ENCODE measurements around the gene MRPL54. TPM values are rescaled to one million over a fixed set of nuclear protein-coding genes. Genes with fewer than 3 reads are reported as not detected.
A peak's percentile ranks its signal among the peaks of the same experiment; 100 is the strongest.

The MRPL54 gene
- total RNA-seq, 1 donor from 2014 or later: 33.0 TPM

GRCh38 chr19:3766520-3766919 is 4.0 kb downstream of the MRPL54 start:
- no peak overlapping the region for H3K4me3 Mint-ChIP-seq (ENCODE audit: unreplicated experiment)
- no peaks in the 10 kb centered on the region for H3K36me3 Mint-ChIP-seq (ENCODE audit: unreplicated experiment)
- peak overlapping the region; percentile 22 for H3K27ac Mint-ChIP-seq (ENCODE audit: unreplicated experiment)
- no peaks in the 10 kb centered on the region for H3K4me1 Mint-ChIP-seq (ENCODE audit: low read depth, unreplicated experiment)
- no peak for DNase-seq
- H3K27me3 Mint-ChIP-seq (ENCODE audit: unreplicated experiment): peaks cover 10% of the 10 kb centered on the region
- no peak for TF ChIP-seq CTCF (IDR thresholded peaks at IDR 0.05; ENCODE audit: partially characterized antibody, unreplicated experiment)
- H3K9me3 Mint-ChIP-seq (ENCODE audit: unreplicated experiment): peaks cover 11% of the 10 kb centered on the region

GRCh38 chr19:3767050-3767449 is 4.6 kb downstream of the MRPL54 start:
- Mint-ChIP-seq H3K27me3 (ENCODE audit: unreplicated experiment) (peaks cover 6% of the 10 kb centered on the region), H3K4me3 (ENCODE audit: unreplicated experiment) (no peak overlapping the region), H3K9me3 (ENCODE audit: unreplicated experiment) (peaks cover 11% of the 10 kb centered on the region), H3K36me3 (ENCODE audit: unreplicated experiment) (no peaks in the 10 kb centered on the region), H3K4me1 (ENCODE audit: low read depth, unreplicated experiment) (no peaks in the 10 kb centered on the region), H3K27ac (ENCODE audit: unreplicated experiment) (no peak overlapping the region)
- DNase-seq: no peak
- no peak for TF ChIP-seq CTCF (IDR thresholded peaks at IDR 0.05; ENCODE audit: partially characterized antibody, unreplicated experiment)

GRCh38 chr19:3768015-3768747 is 5.7 kb downstream of the MRPL54 start:
- H3K9me3 Mint-ChIP-seq (ENCODE audit: unreplicated experiment): peaks cover 6% of the 10 kb centered on the region
- H3K27me3 Mint-ChIP-seq (ENCODE audit: unreplicated experiment): peaks cover 4% of the 10 kb centered on the region
- no peak for DNase-seq
- no peak for TF ChIP-seq CTCF (IDR thresholded peaks at IDR 0.05; ENCODE audit: partially characterized antibody, unreplicated experiment)
- no peaks in the 10 kb centered on the region for H3K4me1 Mint-ChIP-seq (ENCODE audit: low read depth, unreplicated experiment)
- no peak overlapping the region for H3K4me3 Mint-ChIP-seq (ENCODE audit: unreplicated experiment)
- no peak overlapping the region for H3K27ac Mint-ChIP-seq (ENCODE audit: unreplicated experiment)
- H3K36me3 Mint-ChIP-seq (ENCODE audit: unreplicated experiment): no peaks in the 10 kb centered on the region

GRCh38 chr19:3768748-3769099 is 6.2 kb downstream of the MRPL54 start:
- peaks cover 4% of the 10 kb centered on the region for H3K9me3 Mint-ChIP-seq (ENCODE audit: unreplicated experiment)
- H3K4me1 Mint-ChIP-seq (ENCODE audit: low read depth, unreplicated experiment): no peaks in the 10 kb centered on the region
- H3K4me3 Mint-ChIP-seq (ENCODE audit: unreplicated experiment): no peak overlapping the region
- DNase-seq: no peak
- no peak for TF ChIP-seq CTCF (IDR thresholded peaks at IDR 0.05; ENCODE audit: partially characterized antibody, unreplicated experiment)
- no peaks in the 10 kb centered on the region for H3K36me3 Mint-ChIP-seq (ENCODE audit: unreplicated experiment)
- no peak overlapping the region for H3K27ac Mint-ChIP-seq (ENCODE audit: unreplicated experiment)
- H3K27me3 Mint-ChIP-seq (ENCODE audit: unreplicated experiment): peaks cover 4% of the 10 kb centered on the region

GRCh38 chr19:3769494-3769893 is 7.0 kb downstream of the MRPL54 start:
- H3K27ac Mint-ChIP-seq (ENCODE audit: unreplicated experiment): no peak overlapping the region

More at GRCh38 chr19:3769494-3769893, 7.0 kb downstream of the MRPL54 start:
- peaks cover 6% of the 10 kb centered on the region for H3K27me3 Mint-ChIP-seq (ENCODE audit: unreplicated experiment)
- no peak overlapping the region for H3K4me3 Mint-ChIP-seq (ENCODE audit: unreplicated experiment)
- no peaks in the 10 kb centered on the region for H3K36me3 Mint-ChIP-seq (ENCODE audit: unreplicated experiment)
- peaks cover 4% of the 10 kb centered on the region for H3K9me3 Mint-ChIP-seq (ENCODE audit: unreplicated experiment)
- H3K4me1 Mint-ChIP-seq (ENCODE audit: low read depth, unreplicated experiment): no peaks in the 10 kb centered on the region
- TF ChIP-seq CTCF (IDR thresholded peaks at IDR 0.05; ENCODE audit: partially characterized antibody, unreplicated experiment): no peak
- DNase-seq: no peak

Data from glutamatergic neuron (in vitro differentiated cells).